Stimulated activated naive B cell treated with anti-CD40 and anti-IgM and Interleukin-4, amounts not matched to agents 10 μg/mL and 1 μg/mL and 100 μg/mL, for 72 hours (primary cell): ENCODE data around the gene THEM5.

Source experiments
- ATAC-seq, 2 donors: fragments of 150-1000 bp; cut with Tn5 transposase; replicated peaks; 2 replicates each; pipeline ENCODE4 v1.10.0; 2021; ENCODE audit warnings: moderate library complexity in 1 of 2
- DNase-seq: peaks from one replicate; pipeline ENCODE4 v3.0.0; 2021
- H3K27ac Mint-ChIP-seq: one replicate; pipeline ENCODE4 v1.8.0; 2022; ENCODE audit warnings: mild to moderate bottlenecking, mixed read lengths
- H3K27me3 Mint-ChIP-seq, 2 donors: one replicate each; pipeline ENCODE4 v1.8.0; 2022; ENCODE audit warnings: mixed read lengths in 2 of 2
- H3K36me3 Mint-ChIP-seq, 2 donors: one replicate each; pipeline ENCODE4 v1.8.0; 2022; ENCODE audit warnings: mixed read lengths in 2 of 2, mild to moderate bottlenecking in 1 of 2
- H3K4me1 Mint-ChIP-seq, 2 donors: one replicate each; pipeline ENCODE4 v1.8.0; 2022; ENCODE audit warnings: mixed read lengths in 2 of 2, mild to moderate bottlenecking in 1 of 2
- H3K4me3 Mint-ChIP-seq, 2 donors: one replicate each; pipeline ENCODE4 v1.8.0; 2022; ENCODE audit warnings: mild to moderate bottlenecking in 2 of 2, mixed read lengths in 2 of 2, moderate library complexity in 1 of 2
- H3K9me3 Mint-ChIP-seq, 2 donors: one replicate each; pipeline ENCODE4 v1.8.0; 2022; ENCODE audit warnings: mixed read lengths in 2 of 2, mild to moderate bottlenecking in 1 of 2

Gene THEM5

DNA sequence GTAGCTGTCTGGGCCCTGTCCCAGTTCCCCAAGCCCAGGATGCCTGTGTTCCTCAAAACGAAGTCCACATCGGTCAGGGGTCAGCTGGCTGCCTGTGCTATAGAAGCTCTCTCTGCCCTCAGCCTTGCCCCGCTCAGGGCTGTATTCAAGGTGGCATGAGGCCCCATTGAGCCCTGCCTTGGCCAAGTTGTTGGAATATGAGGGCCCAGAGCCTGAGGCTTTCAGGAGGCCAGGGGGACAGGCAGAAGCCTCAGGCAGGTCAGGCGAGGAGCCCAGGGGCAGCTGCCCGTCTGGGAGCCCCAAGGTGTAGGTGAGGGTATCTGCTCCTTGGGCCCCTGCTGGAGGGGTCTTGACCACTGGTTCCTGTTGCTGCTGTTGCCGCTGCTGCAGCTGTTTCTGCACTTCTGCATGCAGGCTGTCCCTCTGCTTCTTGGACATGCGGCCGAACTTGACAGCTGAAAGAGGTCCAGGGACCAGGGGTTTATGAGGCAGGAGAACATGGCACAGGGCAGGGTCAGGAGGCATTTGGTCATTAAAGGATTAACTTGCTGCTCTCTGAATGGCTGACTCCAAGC is 38.5 kb downstream of the THEM5 start:
- H3K4me3 Mint-ChIP-seq = no peak overlapping the region
- peaks cover 18 to 21% of the 10 kb centered on the region in 2 donors for H3K27me3 Mint-ChIP-seq
- H3K4me1 Mint-ChIP-seq = peaks cover 6 to 15% of the 10 kb centered on the region in 2 donors
- H3K9me3 Mint-ChIP-seq = no peaks in the 10 kb centered on the region
- H3K36me3 Mint-ChIP-seq = no peaks in the 10 kb centered on the region
- no peak overlapping the region for H3K27ac Mint-ChIP-seq
- ATAC-seq = no peak
- no peak for DNase-seq

GRCh38 chr1:151814426-151814825 is 39.1 kb downstream of the THEM5 start:
- Mint-ChIP-seq H3K27me3 (peaks cover 14 to 21% of the 10 kb centered on the region in 2 donors), H3K36me3 (no peaks in the 10 kb centered on the region), H3K27ac (no peak overlapping the region), H3K9me3 (no peaks in the 10 kb centered on the region), H3K4me1 (peaks cover 6 to 15% of the 10 kb centered on the region in 2 donors), H3K4me3 (no peak overlapping the region)
- ATAC-seq = no peak
- no peak for DNase-seq

DNA sequence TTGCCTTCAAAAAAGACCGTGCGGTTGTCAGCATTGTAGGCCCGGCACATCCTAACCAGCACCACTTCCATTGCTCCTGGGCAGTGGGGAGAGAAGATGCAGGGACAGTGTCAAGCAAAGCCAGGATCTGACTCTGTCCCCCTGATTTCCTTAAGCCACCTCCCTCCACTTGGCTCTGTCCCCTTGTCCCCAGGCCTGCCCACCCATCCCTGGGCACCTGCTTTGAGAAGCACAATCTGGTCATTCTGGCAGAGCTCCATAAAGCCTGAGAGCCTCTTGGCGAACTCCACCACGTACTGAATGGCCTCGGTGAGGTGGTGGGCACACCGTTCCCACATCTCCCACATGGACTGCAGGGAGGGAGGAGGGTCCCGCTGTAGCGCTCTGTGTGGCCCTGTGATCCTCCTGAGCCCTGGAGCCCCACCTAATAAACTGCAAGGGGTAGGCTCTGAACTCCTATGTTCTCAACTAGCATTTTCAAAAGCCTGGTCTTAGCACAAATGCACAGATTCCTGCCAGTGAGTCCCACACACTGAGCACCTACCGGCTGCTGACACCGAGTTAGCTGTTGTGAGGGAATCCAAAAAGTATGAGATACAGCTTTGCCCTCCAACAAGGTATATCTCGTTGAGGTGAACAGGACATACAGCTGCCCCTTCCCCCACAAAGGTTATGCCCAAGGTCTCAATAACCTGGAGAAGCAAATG is 40.1 kb downstream of the THEM5 start:
- peaks cover 9 to 21% of the 10 kb centered on the region in 2 donors for H3K27me3 Mint-ChIP-seq
- peaks cover 6 to 15% of the 10 kb centered on the region in 2 donors for H3K4me1 Mint-ChIP-seq
- no peaks in the 10 kb centered on the region for H3K36me3 Mint-ChIP-seq
- no peak overlapping the region for H3K4me3 Mint-ChIP-seq
- ATAC-seq (no peak), DNase-seq (no peak)
- H3K27ac Mint-ChIP-seq = no peak overlapping the region
- no peaks in the 10 kb centered on the region for H3K9me3 Mint-ChIP-seq

DNA sequence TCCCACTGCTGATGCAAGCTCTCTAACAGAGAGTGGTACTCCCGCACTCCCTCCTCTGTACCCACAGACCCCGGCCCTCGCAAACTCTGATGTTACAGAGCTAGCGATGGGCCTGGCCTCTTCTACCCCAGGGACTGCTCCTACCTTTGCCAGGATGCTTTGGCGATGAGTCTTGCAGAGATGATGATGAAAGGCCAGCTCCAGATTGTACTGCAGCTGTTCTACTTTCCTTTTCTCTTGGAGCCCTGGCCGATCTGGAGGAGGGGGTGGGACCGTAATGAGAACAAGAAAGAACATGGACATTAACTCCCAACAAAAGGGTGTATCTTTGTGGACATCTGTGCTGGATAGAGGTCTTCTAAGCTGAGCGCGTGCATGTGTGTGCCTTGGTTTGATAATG is 42.3 kb downstream of the THEM5 start:
- Mint-ChIP-seq H3K27me3 (peaks cover 7 to 10% of the 10 kb centered on the region in 2 donors), H3K27ac (no peak overlapping the region), H3K4me1 (peaks cover 6 to 14% of the 10 kb centered on the region in 2 donors), H3K36me3 (no peaks in the 10 kb centered on the region), H3K4me3 (no peak overlapping the region), H3K9me3 (no peaks in the 10 kb centered on the region)
- no peak for DNase-seq
- ATAC-seq = no peak

DNA sequence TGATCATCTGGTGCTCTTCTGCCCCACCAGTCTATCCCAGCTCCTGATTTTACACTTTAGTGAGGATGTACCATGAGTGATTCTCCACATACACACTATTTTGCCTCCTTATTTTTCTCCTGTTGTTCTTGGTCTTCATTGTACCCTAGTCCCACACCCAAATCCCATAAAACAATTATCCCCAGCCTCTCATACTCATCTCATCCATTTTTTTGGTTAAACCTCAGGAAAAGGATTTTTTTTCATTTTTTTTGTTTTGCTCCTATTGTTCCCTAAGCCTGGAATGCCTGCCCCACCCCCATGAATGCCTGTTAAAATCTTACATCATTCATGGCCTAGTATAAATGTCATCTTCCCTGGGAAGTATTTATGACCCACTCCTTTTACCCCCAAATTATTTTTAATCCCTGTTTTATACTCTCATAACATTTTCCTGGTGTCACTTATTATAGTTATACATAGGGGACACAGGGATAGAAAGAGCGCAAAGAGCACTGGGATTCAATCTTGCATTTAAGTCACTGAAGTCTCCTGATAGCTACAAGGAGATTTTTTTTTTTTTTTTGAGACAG is 43.4 kb downstream of the THEM5 start:
- peaks cover 4% of the 10 kb centered on the region in 2 donors for H3K27me3 Mint-ChIP-seq
- no peak overlapping the region for H3K4me3 Mint-ChIP-seq
- DNase-seq (no peak), ATAC-seq (no peak)
- H3K9me3 Mint-ChIP-seq = no peaks in the 10 kb centered on the region
- peaks cover 3 to 8% of the 10 kb centered on the region in 2 donors for H3K4me1 Mint-ChIP-seq
- H3K36me3 Mint-ChIP-seq = no peaks in the 10 kb centered on the region
- H3K27ac Mint-ChIP-seq = no peak overlapping the region

- no peaks in the 10 kb centered on the region for H3K36me3 Mint-ChIP-seq
Measured at GRCh38 chr1:151809290-151809984, 44.1 kb downstream of the THEM5 start.

GRCh38 chr1:151807766-151808165 is 45.7 kb downstream of the THEM5 start:
- Mint-ChIP-seq H3K36me3 (no peaks in the 10 kb centered on the region), H3K4me3 (no peak overlapping the region), H3K27me3 (no peaks in the 10 kb centered on the region), H3K4me1 (peaks cover 16 to 20% of the 10 kb centered on the region in 2 donors), H3K9me3 (no peaks in the 10 kb centered on the region), H3K27ac (no peak overlapping the region)
- ATAC-seq (no peak), DNase-seq (no peak)

More at GRCh38 chr1:151809290-151809984, 44.1 kb downstream of the THEM5 start:
- ATAC-seq (no peak), DNase-seq (no peak)
- no peak overlapping the region for H3K4me3 Mint-ChIP-seq
- peaks cover 7 to 11% of the 10 kb centered on the region in 2 donors for H3K4me1 Mint-ChIP-seq
- H3K27ac Mint-ChIP-seq = no peak overlapping the region
- H3K9me3 Mint-ChIP-seq = no peaks in the 10 kb centered on the region
- H3K27me3 Mint-ChIP-seq = no peaks in the 10 kb centered on the region

DNA sequence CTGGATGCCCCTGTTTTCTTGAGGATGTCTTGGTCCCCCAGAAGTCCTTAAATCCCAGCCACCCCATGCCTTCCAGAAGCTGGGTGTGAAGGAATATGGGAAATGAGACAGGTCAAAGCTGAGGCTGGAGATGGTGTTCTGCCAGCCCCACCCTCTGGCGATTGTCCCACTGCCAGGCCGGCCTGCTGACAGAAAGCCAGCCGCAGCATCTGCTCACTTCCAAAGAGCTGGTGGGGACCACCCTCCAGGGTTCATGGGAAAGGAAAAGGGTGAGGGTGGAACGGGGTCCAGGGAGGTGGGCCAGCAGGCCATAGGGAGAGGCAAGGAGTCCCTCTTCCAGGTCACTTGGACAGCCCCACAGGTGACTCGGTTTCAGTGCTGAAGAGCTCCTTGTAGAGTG is 46.4 kb downstream of the THEM5 start:
- DNase-seq (no peak), ATAC-seq (no peak)
- H3K36me3 Mint-ChIP-seq = no peaks in the 10 kb centered on the region
- H3K4me1 Mint-ChIP-seq = peaks cover 16 to 20% of the 10 kb centered on the region in 2 donors
- no peaks in the 10 kb centered on the region for H3K9me3 Mint-ChIP-seq
- H3K27ac Mint-ChIP-seq = no peak overlapping the region
- H3K4me3 Mint-ChIP-seq = no peak overlapping the region
- no peaks in the 10 kb centered on the region for H3K27me3 Mint-ChIP-seq

DNA sequence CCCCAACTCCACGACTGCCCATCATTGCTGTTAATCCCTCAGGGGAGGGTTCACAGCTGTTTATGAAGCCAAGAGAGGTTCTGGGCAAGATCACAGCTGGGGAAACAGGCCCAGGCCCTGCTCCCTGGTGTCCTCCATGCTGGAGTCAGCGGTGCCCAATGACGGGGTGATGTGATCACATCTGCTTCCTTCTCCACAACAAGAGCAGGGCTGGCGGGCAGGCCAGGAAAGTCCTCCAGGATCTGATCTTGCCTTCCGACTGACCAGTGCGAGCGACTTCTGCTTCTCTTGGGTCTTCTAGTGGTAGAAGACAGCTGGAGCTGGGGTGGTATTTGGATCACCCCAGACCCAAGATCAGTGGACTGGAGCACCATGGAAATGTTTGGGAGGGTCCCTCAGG is 47.3 kb downstream of the THEM5 start:
- ATAC-seq (no peak), DNase-seq (no peak)
- no peak overlapping the region for H3K4me3 Mint-ChIP-seq
- no peaks in the 10 kb centered on the region for H3K36me3 Mint-ChIP-seq
- no peak overlapping the region for H3K27ac Mint-ChIP-seq
- no peaks in the 10 kb centered on the region for H3K27me3 Mint-ChIP-seq
- peaks cover 16 to 20% of the 10 kb centered on the region in 2 donors for H3K4me1 Mint-ChIP-seq
- no peaks in the 10 kb centered on the region for H3K9me3 Mint-ChIP-seq

DNA sequence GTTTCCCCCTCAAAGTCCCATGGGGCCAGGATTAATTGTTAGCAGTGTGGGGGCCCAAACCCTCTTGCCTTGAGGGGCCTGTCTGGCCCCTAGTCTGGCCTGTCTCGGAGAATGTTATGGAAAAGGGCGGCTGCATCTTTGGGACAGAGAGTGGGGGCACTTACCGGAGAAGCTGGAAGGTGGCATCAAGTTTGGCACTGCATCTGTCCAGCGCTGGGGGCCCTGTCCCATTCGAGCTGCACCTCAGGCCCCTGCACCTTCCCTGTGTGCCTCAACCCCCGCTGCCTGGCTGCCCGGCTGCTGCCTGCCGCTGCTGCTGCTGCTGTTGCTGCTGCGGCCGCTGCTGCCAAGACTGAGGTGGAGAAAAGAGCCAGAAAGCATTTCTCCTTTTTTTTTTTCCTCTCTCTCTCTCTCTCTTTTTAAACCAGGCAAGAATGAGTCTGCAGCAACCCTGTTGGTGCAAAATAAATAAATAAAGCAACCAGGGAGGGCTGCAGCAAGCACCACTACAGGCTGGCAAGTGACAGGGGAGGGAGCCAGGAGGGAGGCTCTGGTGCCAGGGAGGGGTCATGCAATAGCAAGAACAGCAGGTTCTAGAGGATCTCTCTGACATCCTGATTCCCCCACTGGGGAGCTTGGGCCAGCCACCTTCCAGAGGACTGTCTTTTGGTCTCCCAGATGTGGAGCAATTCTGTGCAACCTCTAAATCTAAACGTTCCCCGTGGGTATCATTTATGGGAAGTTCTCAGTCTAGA is 48.3 kb downstream of the THEM5 start, which contains the start of gene LINGO4:
LINGO4 (minus strand) TSS at position 354 of the 755 bp plus-strand sequence. CDS start 2,715 bp downstream, outside the sequence.
- no peaks in the 10 kb centered on the region for H3K36me3 Mint-ChIP-seq
- DNase-seq = no peak
- peaks cover 19 to 25% of the 10 kb centered on the region in 2 donors for H3K4me1 Mint-ChIP-seq
- H3K27me3 Mint-ChIP-seq = peaks cover 6 to 7% of the 10 kb centered on the region in 2 donors
- H3K9me3 Mint-ChIP-seq = no peaks in the 10 kb centered on the region
- no peak within 1 kb of the TSS for H3K27ac Mint-ChIP-seq
- no peak within 1 kb of the TSS for H3K4me3 Mint-ChIP-seq
- no peak for ATAC-seq

DNA sequence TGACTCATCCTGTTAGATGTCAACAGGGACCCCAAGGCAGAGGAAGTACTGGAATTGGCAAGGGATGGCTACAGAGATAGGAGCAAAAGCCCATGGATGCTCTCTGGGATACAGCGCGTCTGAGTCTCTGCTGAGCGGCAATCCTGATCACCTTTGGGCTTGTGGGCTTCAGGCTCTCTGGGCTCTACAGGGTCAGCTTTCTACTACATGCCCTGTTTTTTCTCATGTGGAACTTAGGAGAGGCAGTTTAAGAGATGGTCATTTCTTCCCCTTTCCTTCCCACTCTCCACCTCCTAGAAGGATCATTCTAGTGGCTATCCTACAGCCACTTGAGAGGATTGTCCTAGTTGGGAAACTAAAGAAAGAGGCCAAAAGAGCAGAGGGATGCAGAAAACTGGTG is 49.6 kb downstream of the THEM5 start:
- H3K27me3 Mint-ChIP-seq = peaks cover 16 to 17% of the 10 kb centered on the region in 2 donors
- DNase-seq (no peak), ATAC-seq (no peak)
- no peak overlapping the region for H3K4me3 Mint-ChIP-seq
- H3K4me1 Mint-ChIP-seq = peaks cover 19 to 25% of the 10 kb centered on the region in 2 donors
- H3K36me3 Mint-ChIP-seq = peaks cover 1 to 5% of the 10 kb centered on the region in 2 donors
- H3K9me3 Mint-ChIP-seq = no peaks in the 10 kb centered on the region
- no peak overlapping the region for H3K27ac Mint-ChIP-seq

DNA sequence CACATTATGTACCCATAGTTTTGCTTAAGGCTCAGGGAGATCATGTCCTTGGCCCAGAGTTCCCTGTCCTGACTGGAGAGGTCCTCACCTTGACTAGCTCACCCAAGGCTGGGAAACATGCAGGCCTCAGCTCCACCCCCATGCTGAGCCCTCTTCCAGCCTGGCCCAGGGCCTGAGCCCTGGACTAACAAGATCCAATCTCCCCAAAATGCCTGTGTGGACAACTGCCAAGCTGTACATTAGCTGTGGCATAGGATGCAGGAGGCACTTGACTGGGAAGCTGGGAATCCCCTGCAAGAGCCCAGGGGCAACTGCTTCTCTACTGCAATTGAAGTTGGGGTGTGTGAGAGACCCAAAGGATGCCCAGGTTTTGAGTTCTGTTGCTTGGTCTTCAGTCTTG is 50.3 kb downstream of the THEM5 start:
- H3K9me3 Mint-ChIP-seq = no peaks in the 10 kb centered on the region
- peaks cover 23 to 25% of the 10 kb centered on the region in 2 donors for H3K4me1 Mint-ChIP-seq
- peaks cover 17 to 21% of the 10 kb centered on the region in 2 donors for H3K27me3 Mint-ChIP-seq
- H3K36me3 Mint-ChIP-seq = peaks cover 2 to 5% of the 10 kb centered on the region in 2 donors
- H3K4me3 Mint-ChIP-seq = no peak overlapping the region
- DNase-seq (no peak), ATAC-seq (no peak)
- H3K27ac Mint-ChIP-seq = no peak overlapping the region

- Mint-ChIP-seq H3K9me3 (no peaks in the 10 kb centered on the region), H3K4me3 (no peak overlapping the region), H3K27me3 (peaks cover 17 to 21% of the 10 kb centered on the region in 2 donors), H3K36me3 (peaks cover 2 to 5% of the 10 kb centered on the region in 2 donors), H3K27ac (no peak overlapping the region), H3K4me1 (peaks cover 17 to 19% of the 10 kb centered on the region in 2 donors)
- DNase-seq = no peak
- no peak for ATAC-seq
Measured at GRCh38 chr1:151802372-151802771, 51.1 kb downstream of the THEM5 start.

- Mint-ChIP-seq H3K9me3 (no peaks in the 10 kb centered on the region), H3K27ac (no peak overlapping the region), H3K27me3 (peaks cover 17 to 21% of the 10 kb centered on the region in 2 donors), H3K4me3 (no peak overlapping the region), H3K36me3 (peaks cover 2 to 5% of the 10 kb centered on the region in 2 donors), H3K4me1 (peaks cover 17 to 19% of the 10 kb centered on the region in 2 donors)
- ATAC-seq (no peak), DNase-seq (no peak)
Measured at GRCh38 chr1:151801846-151802245, 51.7 kb downstream of the THEM5 start.
